Hepatocyte (in vitro differentiated cells): Measurements from ENCODE around the gene POU4F3. TPM values are rescaled to one million over a fixed set of nuclear protein-coding genes. Genes with fewer than 3 reads are reported as not detected.

Experiments used
- DNase-seq: peaks from one replicate; pipeline ENCODE4 v3.0.0-alpha.2; 2016; ENCODE audit warnings: low spot score
- H2AFZ ChIP-seq: fragments of 200-600 bp; sonication (generic); 2 replicates; pipeline ENCODE4 v1.6.0; 2016; ENCODE audit warnings: antibody characterized with exemption, mild to moderate bottlenecking
- H3K27ac ChIP-seq: fragments of 200-600 bp; sonication (generic); 2 replicates; pipeline ENCODE4 v1.5.1; 2016; ENCODE audit warnings: mild to moderate bottlenecking
- H3K27me3 ChIP-seq: fragments of 200-600 bp; sonication (generic); 2 replicates; pipeline ENCODE4 v1.6.1; 2016
- H3K36me3 ChIP-seq: fragments of 200-600 bp; sonication (generic); replicated peaks from 2 replicates; pipeline ENCODE4 v1.5.1; 2016; ENCODE audit warnings: low read depth; ENCODE audit not compliant: insufficient read depth
- H3K4me1 ChIP-seq: fragments of 200-600 bp; sonication (generic); 2 replicates; pipeline ENCODE4 v1.5.1; 2016; ENCODE audit warnings: mild to moderate bottlenecking, moderate library complexity; ENCODE audit not compliant: insufficient read depth
- H3K4me2 ChIP-seq: fragments of 200-600 bp; sonication (generic); 2 replicates; pipeline ENCODE4 v1.6.0; 2016
- H3K4me3 ChIP-seq: fragments of 200-600 bp; sonication (generic); 2 replicates; pipeline ENCODE4 v1.5.1; 2016; ENCODE audit warnings: mild to moderate bottlenecking
- H3K79me2 ChIP-seq: fragments of 200-600 bp; sonication (generic); 2 replicates; pipeline ENCODE4 v1.6.0; 2017; ENCODE audit warnings: mild to moderate bottlenecking
- H3K9me2 ChIP-seq: fragments of 200-600 bp; sonication (generic); replicated peaks from 2 replicates; pipeline ENCODE4 v1.6.0; 2017; ENCODE audit warnings: mild to moderate bottlenecking; ENCODE audit not compliant: insufficient read depth
- H3K9me3 ChIP-seq: fragments of 200-600 bp; sonication (generic); 2 replicates; pipeline ENCODE4 v1.5.1; 2016; ENCODE audit warnings: low read depth, mild to moderate bottlenecking
- H4K20me1 ChIP-seq: fragments of 200-600 bp; sonication (generic); 2 replicates; pipeline ENCODE4 v1.6.0; 2016; ENCODE audit warnings: mild to moderate bottlenecking; ENCODE audit not compliant: insufficient read depth, poor library complexity, severe bottlenecking
- EZH2 ChIP-seq: fragments of 200-600 bp; sonication (generic); IDR thresholded peaks from 2 replicates; pipeline ENCODE4 v1.6.1; 2016; ENCODE audit warnings: antibody characterized with exemption, mild to moderate bottlenecking, borderline replicate concordance
- EZH2phosphoT487 ChIP-seq: fragments of 200-600 bp; sonication (generic); IDR thresholded peaks from one replicate; pipeline ENCODE4 v1.6.1; 2018; ENCODE audit warnings: antibody characterized with exemption, mild to moderate bottlenecking, low read depth, moderate library complexity; ENCODE audit not compliant: unreplicated experiment, severe bottlenecking
- WGBS: methylation state at CpG from one replicate; pipeline ENCODE4 v1.1.6; 2016; ENCODE audit warnings: low lambda C conversion rate; ENCODE audit errors: missing lambda C conversion rate; 5-methylcytosine and 5-hydroxymethylcytosine counted together
- polyA plus RNA-seq: library from polyadenylated mRNA; unstranded; fragments of >200 nt; fragmentation: Nextera tagmentation; extraction: Ambion mirVana; gene quantifications from 2 replicates; pipeline ENCODE4 v1.2.1, GENCODE V29; 2016
- total RNA-seq: library from RNA; depleted of rRNA; stranded (reverse); fragments of >200 nt; gene quantifications from 2 replicates; pipeline ENCODE4 v1.2.3, GENCODE V29; 2014
- TF ChIP-seq, protein P1 (sequence below): fragments of 200-600 bp; sonication (generic); IDR thresholded peaks from 2 replicates; pipeline ENCODE4 v1.5.1; 2016; ENCODE audit warnings: antibody characterized with exemption, mild to moderate bottlenecking; ENCODE audit not compliant: poor library complexity

POU4F3 gene
- total and polyA plus RNA-seq, 2 experiments from 2014 or later, result not detected

DNA sequence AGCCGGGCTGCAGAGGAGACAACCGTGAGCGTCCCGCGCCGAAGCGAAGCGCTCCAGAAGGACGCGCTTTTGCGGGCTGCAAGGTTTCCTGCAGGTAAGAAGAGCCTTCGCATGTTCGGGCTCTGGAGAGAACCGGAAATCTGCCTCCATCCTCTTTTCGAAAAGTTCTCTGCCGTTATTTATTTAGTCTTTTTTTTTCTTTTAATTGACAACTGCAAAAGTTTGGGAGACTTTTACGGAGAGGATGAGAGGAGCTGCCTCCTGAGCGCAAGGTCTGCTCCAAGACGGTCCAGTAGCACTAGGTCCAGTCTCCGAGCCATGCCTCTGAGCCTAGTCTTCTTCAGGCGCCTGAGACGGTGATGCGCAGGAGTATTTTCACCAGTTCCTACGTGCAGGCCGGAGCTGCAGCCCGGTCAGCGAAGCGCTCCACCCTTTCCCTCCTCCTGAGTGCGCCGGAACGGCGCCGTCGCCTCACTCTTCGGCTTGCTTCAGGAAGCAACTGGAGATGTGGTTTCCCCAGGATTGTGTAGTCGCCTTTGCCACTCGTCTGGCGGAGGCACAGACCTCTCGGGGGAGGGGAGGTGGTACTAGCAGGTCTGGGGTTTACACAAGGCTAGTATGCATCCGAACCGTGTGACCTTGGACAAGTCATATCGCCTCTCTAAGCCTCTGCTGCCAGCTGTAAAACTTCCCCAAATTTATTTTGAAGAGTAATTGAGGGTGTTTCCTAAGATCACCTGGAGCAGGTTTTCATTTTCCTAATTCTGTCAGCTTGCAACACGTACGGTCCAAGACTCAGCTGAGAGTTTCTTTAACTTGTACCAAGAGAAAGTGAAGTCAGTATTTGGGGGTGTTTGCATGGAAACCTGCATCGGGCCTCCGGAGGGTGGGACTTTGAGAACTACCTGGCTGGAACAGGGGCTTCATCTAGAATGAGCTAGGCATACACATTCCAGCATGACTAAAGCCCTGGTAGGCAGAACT lies 4.5 kb downstream of the POU4F3 start:
- Histone ChIP-seq H3K79me2 (no peaks in the 10 kb centered on the region), H3K4me2 (no peak overlapping the region), H3K27ac (no peak overlapping the region), H3K27me3 (peaks cover 100% of the 10 kb centered on the region), H3K9me3 (no peaks in the 10 kb centered on the region), H3K4me1 (peaks cover 12% of the 10 kb centered on the region), H2AFZ (no peak overlapping the region), H3K4me3 (no peak overlapping the region), H3K9me2 (no peaks in the 10 kb centered on the region), H4K20me1 (no peaks in the 10 kb centered on the region), H3K36me3 (no peaks in the 10 kb centered on the region)
- TF ChIP-seq, protein P1, sequence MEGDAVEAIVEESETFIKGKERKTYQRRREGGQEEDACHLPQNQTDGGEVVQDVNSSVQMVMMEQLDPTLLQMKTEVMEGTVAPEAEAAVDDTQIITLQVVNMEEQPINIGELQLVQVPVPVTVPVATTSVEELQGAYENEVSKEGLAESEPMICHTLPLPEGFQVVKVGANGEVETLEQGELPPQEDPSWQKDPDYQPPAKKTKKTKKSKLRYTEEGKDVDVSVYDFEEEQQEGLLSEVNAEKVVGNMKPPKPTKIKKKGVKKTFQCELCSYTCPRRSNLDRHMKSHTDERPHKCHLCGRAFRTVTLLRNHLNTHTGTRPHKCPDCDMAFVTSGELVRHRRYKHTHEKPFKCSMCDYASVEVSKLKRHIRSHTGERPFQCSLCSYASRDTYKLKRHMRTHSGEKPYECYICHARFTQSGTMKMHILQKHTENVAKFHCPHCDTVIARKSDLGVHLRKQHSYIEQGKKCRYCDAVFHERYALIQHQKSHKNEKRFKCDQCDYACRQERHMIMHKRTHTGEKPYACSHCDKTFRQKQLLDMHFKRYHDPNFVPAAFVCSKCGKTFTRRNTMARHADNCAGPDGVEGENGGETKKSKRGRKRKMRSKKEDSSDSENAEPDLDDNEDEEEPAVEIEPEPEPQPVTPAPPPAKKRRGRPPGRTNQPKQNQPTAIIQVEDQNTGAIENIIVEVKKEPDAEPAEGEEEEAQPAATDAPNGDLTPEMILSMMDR, result no peak
- peak; percentile 86 for TF ChIP-seq EZH2
- no peak for DNase-seq
- 9% methylated on average over 46 of the region's 46 CpGs for WGBS

DNA sequence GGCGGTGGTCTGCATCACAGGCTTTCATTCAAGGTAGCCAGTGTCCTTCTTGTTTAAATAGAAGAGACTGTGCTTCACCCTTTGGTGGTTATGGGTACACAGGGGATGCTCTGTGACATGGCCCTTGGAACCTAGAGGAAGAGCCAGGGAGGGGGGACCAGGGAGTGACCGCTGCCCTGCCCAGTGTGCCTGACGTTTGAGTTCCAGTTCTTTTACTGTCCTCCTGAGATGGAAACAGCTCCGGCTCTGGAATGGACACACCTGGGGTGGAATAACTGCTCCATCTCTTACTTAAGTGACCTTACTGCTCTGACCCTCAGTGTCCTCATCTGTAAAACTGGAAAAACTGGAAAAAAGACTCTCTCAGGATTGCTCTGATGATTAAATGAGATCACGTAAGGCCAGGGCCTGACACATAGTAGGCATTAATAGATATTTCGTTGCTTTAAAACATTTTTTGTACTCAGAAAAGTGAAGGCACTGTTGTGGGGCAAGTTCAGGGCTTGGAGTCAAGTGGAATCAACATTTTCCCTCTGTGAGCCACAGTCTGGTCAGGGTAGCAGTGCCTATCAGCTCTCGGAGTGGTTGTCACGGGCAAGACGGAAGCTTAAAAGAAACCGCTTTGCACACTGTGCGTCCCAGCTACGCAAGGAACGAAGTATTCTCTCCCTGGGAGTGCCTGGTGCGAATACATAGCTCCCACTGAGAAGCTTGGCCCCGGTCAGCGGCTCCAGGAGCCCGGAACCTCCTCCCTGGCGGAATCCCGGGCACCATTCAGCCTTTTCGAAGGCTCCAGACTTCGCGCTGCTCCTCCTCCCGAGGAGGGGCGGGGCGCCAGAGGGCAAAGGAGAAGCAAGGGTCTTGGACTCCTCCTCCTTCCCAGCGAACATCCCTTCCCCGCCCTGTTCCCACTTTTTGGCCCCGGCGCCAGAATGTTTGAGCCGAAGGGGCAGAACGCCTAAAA lies 5.8 kb downstream of the POU4F3 start:
- 9% methylated on average over 31 of the region's 31 CpGs for WGBS
- no peaks in the 10 kb centered on the region for H3K36me3 ChIP-seq
- peak; percentile 43 for TF ChIP-seq EZH2phosphoT487
- TF ChIP-seq, protein P1, result no peak
- H3K4me2 ChIP-seq, result peak overlapping the region; percentile 79
- peaks cover 12% of the 10 kb centered on the region for H3K4me1 ChIP-seq
- no peaks in the 10 kb centered on the region for H4K20me1 ChIP-seq
- no peak overlapping the region for H3K27ac ChIP-seq
- H3K27me3 ChIP-seq, result peaks cover 100% of the 10 kb centered on the region
- H3K9me2 ChIP-seq, result no peaks in the 10 kb centered on the region
- H3K9me3 ChIP-seq, result no peaks in the 10 kb centered on the region
- no peak overlapping the region for H2AFZ ChIP-seq
- no peak overlapping the region for H3K4me3 ChIP-seq
- no peak for DNase-seq
- no peaks in the 10 kb centered on the region for H3K79me2 ChIP-seq

DNA sequence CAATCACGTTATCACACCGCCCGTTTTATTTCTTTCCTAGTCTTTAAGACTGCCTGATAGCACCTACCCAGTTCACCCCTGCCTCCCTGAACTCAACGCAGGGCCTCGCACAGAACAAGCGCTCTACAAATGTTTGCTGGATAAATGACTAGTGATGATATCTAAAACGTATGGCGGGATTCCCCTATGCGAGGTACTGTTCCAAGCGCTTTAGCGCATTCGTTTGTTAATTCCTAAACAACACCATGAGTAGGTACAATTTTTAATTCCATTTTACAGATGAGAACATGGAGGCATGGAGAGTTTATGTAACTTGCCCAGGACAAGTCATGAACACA lies 6.6 kb downstream of the POU4F3 start:
- peak overlapping the region; percentile 79 for H3K4me2 ChIP-seq
- no peaks in the 10 kb centered on the region for H3K79me2 ChIP-seq
- no peaks in the 10 kb centered on the region for H3K9me3 ChIP-seq
- TF ChIP-seq, protein P1, result no peak
- peak; percentile 97 for TF ChIP-seq EZH2phosphoT487
- no peak for TF ChIP-seq EZH2
- no peaks in the 10 kb centered on the region for H3K36me3 ChIP-seq
- no peak overlapping the region for H3K27ac ChIP-seq
- 4% methylated on average over 12 of the region's 12 CpGs for WGBS
- H3K4me1 ChIP-seq, result peaks cover 12% of the 10 kb centered on the region
- no peaks in the 10 kb centered on the region for H3K9me2 ChIP-seq
- no peak overlapping the region for H3K4me3 ChIP-seq
- no peaks in the 10 kb centered on the region for H4K20me1 ChIP-seq
- no peak for DNase-seq
- H3K27me3 ChIP-seq, result peaks cover 98% of the 10 kb centered on the region
- no peak overlapping the region for H2AFZ ChIP-seq
